NOMO-1 treated with DMSO at 0.1 percent for 48 hours (cell line): ENCODE data around the gene TGIF2.
A peak's percentile ranks its signal among the peaks of the same experiment; 100 is the strongest.

Experiments
- DNase-seq: peaks from one replicate; lab custom pipeline; 2025; ENCODE audit not compliant: unreplicated experiment; lab: John Stamatoyannopoulos, UW

The TGIF2 gene

GRCh38 chr20:36573103-36573797, at the start of gene TGIF2:
TGIF2 (plus strand) TSS chr20:36573597; CDS start chr20:36578775, 5,178 bp downstream.
- peak; percentile 73 for DNase-seq

GRCh38 chr20:36525620-36526365, 47.6 kb upstream of the TGIF2 start:
- no peak for DNase-seq

GRCh38 chr20:36526521-36527011, 46.8 kb upstream of the TGIF2 start:
- DNase-seq = no peak

- no peak for DNase-seq
Measured at GRCh38 chr20:36527331-36528125, 45.9 kb upstream of the TGIF2 start.

- DNase-seq = no peak
Measured at GRCh38 chr20:36528176-36528874, 45.1 kb upstream of the TGIF2 start.

- DNase-seq = no peak
Measured at GRCh38 chr20:36528875-36529417, 44.5 kb upstream of the TGIF2 start.

GRCh38 chr20:36532388-36532787, 41.0 kb upstream of the TGIF2 start:
- DNase-seq = no peak

GRCh38 chr20:36532822-36533221, 40.6 kb upstream of the TGIF2 start:
- DNase-seq = no peak

GRCh38 chr20:36538026-36538722, 35.2 kb upstream of the TGIF2 start:
- no peak for DNase-seq

GRCh38 chr20:36540551-36541211, 32.7 kb upstream of the TGIF2 start:
- DNase-seq = no peak

GRCh38 chr20:36541227-36541767, 32.1 kb upstream of the TGIF2 start, which contains the start of gene MYL9:
MYL9 (plus strand) TSS chr20:36541519; CDS start chr20:36544885, 3,366 bp downstream.
- no peak for DNase-seq

GRCh38 chr20:36541768-36542488, 31.5 kb upstream of the TGIF2 start:
- DNase-seq = no peak

- no peak for DNase-seq
Measured at GRCh38 chr20:36542516-36543183, 30.7 kb upstream of the TGIF2 start.

- no peak for DNase-seq
Measured at GRCh38 chr20:36543184-36544133, 29.9 kb upstream of the TGIF2 start.

- DNase-seq = no peak
Measured at GRCh38 chr20:36544134-36545018, 29.0 kb upstream of the TGIF2 start.
